NCI-H510A (cell line): ENCODE data around the gene TREM1.
"Not testable (repeated sequence)": the region's sequence is repeated elsewhere in the genome, so short reads cannot be mapped to it uniquely, and the experiment has no call there.

ENCODE experiments used
- DNase-seq: peaks from one replicate; lab custom pipeline; 2025; lab: John Stamatoyannopoulos, UW

The TREM1 gene

GRCh38 chr6:41286544-41287346 is at the start of gene TREM1:
TSS of gene TREM1 (minus strand) at chr6:41286682. CDS start at chr6:41286655, 27 bp downstream.
- DNase-seq, result peak; percentile 36

DNA sequence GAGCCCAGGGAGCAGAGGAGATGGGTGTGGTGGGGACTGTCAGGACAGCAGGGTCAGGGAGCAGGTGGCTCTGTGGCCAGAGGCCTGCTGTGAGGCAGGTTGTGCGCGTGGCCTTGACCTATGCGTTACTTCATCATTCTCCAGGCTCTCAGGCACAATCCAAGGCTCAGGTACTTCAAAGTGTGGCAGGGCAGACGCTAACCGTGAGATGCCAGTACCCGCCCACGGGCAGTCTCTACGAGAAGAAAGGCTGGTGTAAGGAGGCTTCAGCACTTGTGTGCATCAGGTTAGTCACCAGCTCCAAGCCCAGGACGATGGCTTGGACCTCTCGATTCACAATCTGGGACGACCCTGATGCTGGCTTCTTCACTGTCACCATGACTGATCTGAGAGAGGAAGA is 49.5 kb upstream of the TREM1 start:
- DNase-seq, result no peak

- no peak for DNase-seq
Measured at GRCh38 chr6:41335296-41335695, 48.8 kb upstream of the TREM1 start, which contains the start of gene NCR2. TSS of gene NCR2 (plus strand) at chr6:41335608. CDS start at chr6:41335877, 269 bp downstream.

DNA sequence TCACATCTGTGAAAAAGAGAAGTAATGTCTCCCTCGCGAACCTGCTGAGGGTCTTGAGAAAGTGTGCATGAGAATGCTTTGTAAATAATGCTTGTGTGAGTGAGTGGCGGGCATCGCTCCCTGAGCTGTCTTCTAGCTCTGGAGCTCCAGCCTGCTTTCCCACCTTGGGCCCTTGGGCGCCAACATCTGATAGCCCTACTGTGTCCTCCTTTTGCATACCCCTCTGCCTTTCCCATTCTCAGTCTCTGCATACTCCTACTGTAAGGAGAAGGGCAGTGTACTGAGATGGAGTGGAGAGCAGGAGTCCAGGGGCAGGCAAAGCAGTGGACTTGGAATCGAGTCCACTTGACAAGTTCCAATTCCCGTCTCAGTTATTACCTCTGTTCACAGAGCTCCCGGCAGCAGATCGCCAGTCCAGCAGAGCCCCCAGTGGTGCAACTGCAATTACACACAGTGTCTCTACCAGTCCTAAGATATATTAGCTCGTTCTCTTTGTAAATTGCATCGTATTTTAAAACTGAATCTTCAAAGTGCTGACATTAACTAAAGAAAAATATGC is 48.1 kb upstream of the TREM1 start:
- DNase-seq, result no peak

DNA sequence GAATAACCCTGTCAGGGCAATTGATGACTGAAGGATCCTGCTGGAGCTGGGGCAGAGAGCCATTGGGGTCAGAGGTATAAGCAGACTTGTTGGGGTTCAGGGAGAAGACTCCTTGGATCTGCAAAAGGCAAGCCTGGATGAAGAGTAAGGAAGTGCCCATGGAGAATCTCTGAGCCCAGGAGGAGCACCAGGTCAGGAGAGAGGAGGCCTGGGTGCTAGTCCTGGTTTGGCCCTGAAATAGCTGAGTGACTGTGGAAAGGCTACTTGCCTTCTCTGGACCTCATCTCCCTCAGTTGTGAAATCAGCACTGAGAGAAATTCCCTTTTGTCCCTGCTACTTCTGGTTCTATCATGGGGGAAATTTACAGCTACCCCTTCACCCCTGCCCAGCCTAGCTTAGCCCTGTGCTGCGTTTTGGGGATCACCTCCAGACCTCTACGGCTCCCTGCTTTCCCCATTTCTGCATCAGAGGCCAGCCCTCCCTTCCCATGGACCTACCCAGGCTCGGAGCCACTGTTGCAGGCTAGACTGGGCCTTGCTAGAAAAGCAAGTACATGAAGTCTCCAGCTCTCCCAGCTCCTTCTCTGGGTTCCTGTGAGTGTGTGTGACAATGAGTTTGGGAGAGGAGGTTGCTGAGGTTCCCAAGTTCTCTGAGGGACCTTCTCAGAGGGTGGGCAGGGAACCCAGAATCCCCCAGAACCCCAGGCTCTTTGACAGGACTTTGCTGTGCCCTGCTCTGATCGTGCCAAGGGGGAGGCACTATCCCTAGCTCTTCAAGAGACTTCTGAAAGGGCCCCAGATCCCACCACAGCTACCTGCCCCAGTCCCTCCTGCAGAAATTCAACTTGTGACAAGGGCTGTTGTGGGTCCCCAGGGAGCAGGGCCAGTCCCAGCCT is 46.6 kb upstream of the TREM1 start:
- DNase-seq, result no peak

GRCh38 chr6:41332241-41332640 is 45.8 kb upstream of the TREM1 start:
- no peak for DNase-seq

- DNase-seq, result no peak
Measured at GRCh38 chr6:41331401-41332150, 45.1 kb upstream of the TREM1 start.

GRCh38 chr6:41327177-41327576 is 40.7 kb upstream of the TREM1 start:
- DNase-seq, result no peak

GRCh38 chr6:41326092-41326491 is 39.6 kb upstream of the TREM1 start:
- no peak for DNase-seq

GRCh38 chr6:41325446-41326066 is 39.1 kb upstream of the TREM1 start:
- no peak for DNase-seq

DNA sequence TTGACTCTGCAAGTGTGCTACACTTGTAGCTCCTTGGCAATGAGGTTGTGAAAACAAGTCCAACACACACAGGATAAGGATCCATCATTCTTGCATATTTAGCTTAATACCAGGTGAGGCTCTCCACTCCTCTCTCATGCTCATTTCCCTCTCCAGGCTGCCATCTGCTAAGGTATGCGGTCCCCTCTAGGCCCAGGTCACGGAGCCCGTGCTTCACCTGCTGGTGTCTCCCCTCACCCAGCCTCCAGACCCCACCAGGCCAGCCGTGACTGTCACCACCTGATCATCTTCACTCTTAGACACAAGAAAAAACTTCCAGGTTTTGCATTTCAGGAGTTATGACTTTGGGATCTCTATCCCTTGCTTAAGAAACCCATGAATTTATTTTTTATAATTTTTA is 34.7 kb upstream of the TREM1 start:
- DNase-seq, result no peak

DNA sequence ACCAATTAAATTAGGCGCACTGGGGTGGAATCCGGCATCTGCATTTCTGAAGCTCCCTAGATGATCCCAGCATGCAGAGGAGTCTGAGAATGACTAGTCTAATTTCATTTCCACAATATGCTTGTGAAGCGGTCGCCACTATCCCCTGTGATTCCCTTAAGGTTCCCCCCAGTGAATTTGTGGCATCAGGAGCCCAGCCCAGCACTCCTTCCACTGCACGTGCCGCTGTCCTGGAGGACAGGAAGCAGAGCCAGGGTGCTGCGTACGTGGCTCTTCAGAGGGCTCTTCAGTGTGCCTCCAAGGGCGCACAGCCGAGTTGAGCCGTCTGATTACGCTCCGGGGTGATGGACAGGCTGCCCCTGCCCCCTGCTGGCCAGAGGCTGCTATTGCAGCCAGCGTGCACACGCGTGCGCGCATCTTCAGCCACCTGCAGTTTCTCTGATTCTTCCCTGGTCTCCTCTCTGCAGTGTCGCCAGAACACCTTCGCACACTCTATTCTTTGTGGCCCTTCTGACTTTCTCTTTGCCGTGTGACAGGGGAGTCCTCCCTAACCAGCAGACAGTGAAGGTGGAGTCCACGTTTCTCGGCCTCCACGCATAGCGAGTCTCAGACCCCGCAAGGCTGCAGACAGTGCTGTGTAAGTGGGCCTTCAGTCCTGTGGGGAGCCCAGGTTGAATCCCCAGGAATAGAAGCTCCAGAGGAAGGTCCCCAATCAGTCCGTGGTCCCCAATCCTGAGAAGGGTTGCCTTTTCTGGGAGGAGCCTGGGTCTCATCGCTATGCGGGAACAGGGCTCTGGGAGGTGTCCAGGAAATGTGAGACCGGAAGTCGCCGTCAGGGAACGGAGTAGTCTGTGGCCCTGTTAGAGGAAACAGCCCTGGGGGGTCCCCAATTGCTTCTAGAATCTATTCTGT is 32.4 kb upstream of the TREM1 start:
- DNase-seq, result peak; percentile 95

- DNase-seq, result peak; percentile 52
Measured at GRCh38 chr6:41318261-41318653, 31.8 kb upstream of the TREM1 start.

DNA sequence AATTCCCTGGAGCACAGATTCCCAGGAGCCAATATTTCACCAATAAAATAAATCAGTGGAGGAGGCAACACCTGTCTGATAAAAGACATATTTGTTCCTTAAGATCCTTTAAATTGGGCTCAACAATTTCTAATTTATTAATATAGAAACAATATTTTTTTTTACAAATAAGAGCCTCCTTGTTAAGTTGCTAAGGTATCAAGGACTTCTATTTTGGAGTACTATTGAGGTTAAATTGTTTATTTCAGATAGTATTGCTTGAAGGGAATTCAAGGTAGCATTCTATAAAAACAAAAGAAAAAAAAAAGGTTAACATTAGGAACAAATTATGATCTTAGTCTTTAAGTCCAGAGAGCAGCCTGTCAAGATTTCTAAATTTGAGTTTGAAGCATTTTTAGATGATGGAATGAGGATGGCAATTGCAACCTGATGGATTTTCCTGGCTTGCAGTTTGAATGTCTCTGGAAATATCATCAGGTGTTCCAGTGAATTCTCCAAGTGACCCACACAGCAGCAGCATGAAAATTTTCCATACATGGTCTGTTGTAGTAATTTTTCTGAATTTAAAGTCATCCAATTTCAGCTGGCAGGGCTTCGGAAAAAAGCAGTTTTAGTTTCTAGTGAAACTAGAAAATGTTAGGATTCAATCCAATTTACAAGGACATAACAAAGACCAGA is 29.6 kb upstream of the TREM1 start:
- no peak for DNase-seq

DNA sequence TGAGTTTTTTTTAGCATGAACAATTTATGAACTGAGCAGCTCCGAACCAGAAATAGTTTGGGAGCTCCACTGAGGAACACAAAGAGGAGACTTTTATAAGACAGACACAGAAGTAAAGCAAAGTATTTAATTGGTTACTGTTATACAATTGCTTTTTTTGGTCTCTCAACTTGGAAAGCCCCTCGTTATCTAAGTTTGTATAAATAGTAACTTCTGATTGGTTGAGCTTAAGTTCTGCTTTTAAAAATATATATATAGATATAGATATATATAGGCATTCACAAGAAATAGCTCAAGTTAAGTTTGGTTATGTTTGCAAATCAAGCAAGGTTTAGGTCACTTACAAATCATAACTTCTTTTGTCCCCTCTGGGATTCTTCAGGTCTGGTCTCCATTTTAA is 28.7 kb upstream of the TREM1 start:
- no peak for DNase-seq

- DNase-seq, result peak; percentile 61
Measured at GRCh38 chr6:41306187-41306854, 19.8 kb upstream of the TREM1 start.

- DNase-seq, result no peak
Measured at GRCh38 chr6:41302638-41303037, 16.2 kb upstream of the TREM1 start.

DNA sequence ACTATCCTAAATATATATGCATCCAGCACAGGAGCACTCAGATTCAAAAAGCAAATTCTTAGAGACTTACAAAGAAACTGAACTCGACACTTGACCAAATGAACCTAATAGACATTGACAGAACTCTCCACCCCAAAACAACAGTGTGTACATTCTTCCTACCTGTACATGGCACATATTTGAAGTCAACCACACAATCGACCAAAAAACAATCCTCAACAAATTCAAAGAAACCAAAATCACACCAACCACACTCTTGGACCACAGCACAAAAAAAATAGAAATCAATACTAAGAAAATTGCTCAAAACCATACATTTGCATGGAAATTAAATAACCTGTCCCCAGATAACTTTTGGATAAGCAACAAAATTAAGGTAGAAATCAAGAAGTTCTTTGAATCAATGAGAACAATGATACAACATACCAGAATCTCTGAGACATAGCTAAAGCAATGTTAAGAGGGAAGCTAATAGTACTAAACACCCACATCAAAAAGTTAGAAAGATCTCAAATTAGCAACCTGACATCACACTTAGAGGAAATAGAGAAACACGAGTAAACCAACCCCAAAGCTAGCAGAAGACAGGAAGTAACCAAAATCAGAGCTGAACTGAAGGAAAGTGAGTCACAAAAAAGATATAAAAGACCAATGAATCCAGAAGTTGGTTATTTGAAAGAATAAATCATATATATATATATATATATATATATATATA is 12.5 kb upstream of the TREM1 start:
- no peak for DNase-seq

DNA sequence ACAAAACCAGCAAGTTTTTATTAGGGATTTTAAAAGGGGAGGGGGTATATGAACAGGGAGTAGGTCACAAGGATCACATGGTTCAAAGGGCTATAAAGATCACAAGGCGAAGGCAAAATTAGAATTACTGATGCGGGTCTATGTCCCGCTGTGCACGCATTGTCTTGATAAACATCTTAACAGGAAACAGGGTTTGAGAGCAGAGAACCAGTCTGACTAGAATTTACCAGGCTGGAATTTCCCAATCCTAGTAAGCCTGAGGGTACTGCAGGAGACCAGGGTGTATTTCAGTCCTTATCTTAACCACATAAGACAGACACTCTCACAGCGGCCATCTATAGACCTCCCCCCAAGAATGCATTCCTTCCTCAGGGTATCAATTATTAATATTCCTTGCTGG is 10.8 kb upstream of the TREM1 start:
- not testable (repeated sequence) for DNase-seq
